Fibroblast of villous mesenchyme (primary cell): Measurements from ENCODE around the gene HBE1. TPM values are rescaled to one million over a fixed set of nuclear protein-coding genes. Genes with fewer than 3 reads are reported as not detected.
"Not testable (repeated sequence)": the region's sequence is repeated elsewhere in the genome, so short reads cannot be mapped to it uniquely, and the experiment has no call there.

Experiments
- DNase-seq: peaks from one replicate; pipeline ENCODE4 v3.0.0-alpha.2; 2010; ENCODE audit warnings: low read depth
- H3K4me3 ChIP-seq: 2 replicates; pipeline ENCODE4 v1.5.1; 2011; ENCODE audit warnings: low read depth, mild to moderate bottlenecking, low read length
- CTCF ChIP-seq: IDR thresholded peaks from 2 replicates; pipeline ENCODE4 v1.5.1; 2012; ENCODE audit warnings: low read depth, mild to moderate bottlenecking, low read length; ENCODE audit not compliant: insufficient read depth
- total RNA-seq: library from RNA; depleted of rRNA; stranded (reverse); fragments of >200 nt; gene quantifications from 2 replicates; pipeline ENCODE4 v1.2.3, GENCODE V29; 2012

Gene HBE1
- total RNA-seq, 1 donor: 1.7 TPM

- no peak overlapping the region for H3K4me3 ChIP-seq
- TF ChIP-seq CTCF: no peak
These were observed 2.6 kb downstream of the HBE1 start for GRCh38 chr11:5267033-5267563.

GRCh38 chr11:5266609-5267008, 3.1 kb downstream of the HBE1 start:
- H3K4me3 ChIP-seq: no peak overlapping the region
- no peak for TF ChIP-seq CTCF
- DNase-seq: no peak

More at GRCh38 chr11:5267033-5267563, 2.6 kb downstream of the HBE1 start:
- no peak for DNase-seq

GRCh38 chr11:5265832-5266231, 3.9 kb downstream of the HBE1 start:
- H3K4me3 ChIP-seq: no peak overlapping the region
- TF ChIP-seq CTCF: no peak
- DNase-seq: no peak

- H3K4me3 ChIP-seq: no peak overlapping the region
- no peak for TF ChIP-seq CTCF
- DNase-seq: no peak
These were observed 11.0 kb downstream of the HBE1 start for GRCh38 chr11:5258543-5259262.

GRCh38 chr11:5257296-5257695, 12.4 kb downstream of the HBE1 start:
- no peak for TF ChIP-seq CTCF
- no peak for DNase-seq

GRCh38 chr11:5254646-5255413, 14.9 kb downstream of the HBE1 start, which contains the start of gene HBG2:
Gene HBG2, minus strand, starts transcription at chr11:5254781. Its CDS starts 53 bp downstream, at chr11:5254728.
- DNase-seq: peak; percentile 41
- H3K4me3 ChIP-seq: not testable (repeated sequence)

More at GRCh38 chr11:5257296-5257695, 12.4 kb downstream of the HBE1 start:
- no peak overlapping the region for H3K4me3 ChIP-seq

- not testable (repeated sequence) for H3K4me3 ChIP-seq, DNase-seq
These were observed 15.7 kb downstream of the HBE1 start for GRCh38 chr11:5254023-5254422.

GRCh38 chr11:5253440-5253839, 16.3 kb downstream of the HBE1 start:
- DNase-seq, H3K4me3 ChIP-seq: not testable (repeated sequence)
